ENCODE measurements around the gene TMEM63C.

Gene TMEM63C

GRCh38 chr14:77224212-77224611 lies 42.6 kb downstream of the TMEM63C start:
- Histone ChIP-seq H3K9me3 (ENCODE audit: low read length) (no peaks in the 10 kb centered on the region), H3K36me3 (ENCODE audit: insufficient read depth, low read length) (no peaks in the 10 kb centered on the region), H3K4me1 (ENCODE audit: insufficient read depth, low read length) (peaks cover 3% of the 10 kb centered on the region), H3K27me3 (ENCODE audit: insufficient read depth, low read length) (no peaks in the 10 kb centered on the region), H2AFZ (ENCODE audit: low read depth, low read length) (no peak overlapping the region), H3K4me3 (ENCODE audit: low read length) (no peak overlapping the region)

GRCh38 chr14:77225254-77225653 lies 43.7 kb downstream of the TMEM63C start:
- Histone ChIP-seq H3K27me3 (ENCODE audit: insufficient read depth, low read length) (no peaks in the 10 kb centered on the region), H3K9me3 (ENCODE audit: low read length) (no peaks in the 10 kb centered on the region), H3K36me3 (ENCODE audit: insufficient read depth, low read length) (no peaks in the 10 kb centered on the region), H3K4me3 (ENCODE audit: low read length) (no peak overlapping the region), H3K4me1 (ENCODE audit: insufficient read depth, low read length) (peaks cover 3% of the 10 kb centered on the region), H2AFZ (ENCODE audit: low read depth, low read length) (no peak overlapping the region)

- Histone ChIP-seq H2AFZ (ENCODE audit: low read depth, low read length) (no peak overlapping the region), H3K36me3 (ENCODE audit: insufficient read depth, low read length) (no peaks in the 10 kb centered on the region), H3K27me3 (ENCODE audit: insufficient read depth, low read length) (no peaks in the 10 kb centered on the region), H3K9me3 (ENCODE audit: low read length) (no peaks in the 10 kb centered on the region), H3K4me1 (ENCODE audit: insufficient read depth, low read length) (peaks cover 3% of the 10 kb centered on the region), H3K4me3 (ENCODE audit: low read length) (no peak overlapping the region)
Observed at GRCh38 chr14:77225892-77226557, 44.4 kb downstream of the TMEM63C start.

DNA sequence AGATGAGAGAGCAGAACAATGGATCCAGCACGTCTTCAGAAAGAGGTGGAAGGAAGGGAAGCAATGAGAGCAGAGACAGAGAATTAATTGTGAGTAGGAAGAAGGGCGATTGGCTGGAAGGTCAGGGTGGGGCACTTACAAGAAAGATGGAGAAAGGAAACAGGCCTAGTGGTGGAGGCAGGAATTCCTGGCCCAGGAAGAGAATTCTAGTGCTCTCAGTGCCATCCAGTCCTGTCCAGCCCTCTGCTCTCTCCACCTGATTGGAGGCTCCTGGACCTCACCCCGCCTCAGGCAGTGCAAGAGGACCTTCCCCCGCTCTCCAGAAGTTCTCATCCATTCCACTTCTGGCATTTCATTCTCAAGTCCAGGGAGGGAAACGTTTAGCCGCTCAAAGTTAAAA lies 46.5 kb downstream of the TMEM63C start:
- Histone ChIP-seq H3K27me3 (ENCODE audit: insufficient read depth, low read length) (no peaks in the 10 kb centered on the region), H3K4me3 (ENCODE audit: low read length) (no peak overlapping the region), H3K36me3 (ENCODE audit: insufficient read depth, low read length) (no peaks in the 10 kb centered on the region), H3K9me3 (ENCODE audit: low read length) (no peaks in the 10 kb centered on the region), H2AFZ (ENCODE audit: low read depth, low read length) (no peak overlapping the region), H3K4me1 (ENCODE audit: insufficient read depth, low read length) (no peaks in the 10 kb centered on the region)

DNA sequence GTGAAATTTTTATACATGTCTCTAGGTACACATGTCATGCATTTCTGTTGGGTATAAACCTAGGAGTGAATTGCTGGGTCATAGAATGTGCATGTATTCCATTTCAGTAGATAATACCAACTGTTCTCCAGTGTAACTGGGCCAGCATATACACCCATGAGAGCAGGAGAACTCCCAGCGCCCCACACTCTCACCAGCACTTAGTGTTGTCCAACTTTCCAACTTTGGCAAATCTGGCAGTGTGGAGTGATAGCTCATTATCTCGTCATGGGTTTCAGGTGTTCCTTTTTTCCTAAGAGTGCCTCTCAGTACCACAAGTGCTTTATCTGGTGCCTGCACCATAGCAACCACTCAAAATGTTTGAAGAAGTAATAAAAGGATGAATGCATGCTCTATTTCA lies 49.3 kb downstream of the TMEM63C start:
- no peaks in the 10 kb centered on the region for H3K4me1 ChIP-seq (ENCODE audit: insufficient read depth, low read length)
- H3K27me3 ChIP-seq (ENCODE audit: insufficient read depth, low read length): no peaks in the 10 kb centered on the region

DNA sequence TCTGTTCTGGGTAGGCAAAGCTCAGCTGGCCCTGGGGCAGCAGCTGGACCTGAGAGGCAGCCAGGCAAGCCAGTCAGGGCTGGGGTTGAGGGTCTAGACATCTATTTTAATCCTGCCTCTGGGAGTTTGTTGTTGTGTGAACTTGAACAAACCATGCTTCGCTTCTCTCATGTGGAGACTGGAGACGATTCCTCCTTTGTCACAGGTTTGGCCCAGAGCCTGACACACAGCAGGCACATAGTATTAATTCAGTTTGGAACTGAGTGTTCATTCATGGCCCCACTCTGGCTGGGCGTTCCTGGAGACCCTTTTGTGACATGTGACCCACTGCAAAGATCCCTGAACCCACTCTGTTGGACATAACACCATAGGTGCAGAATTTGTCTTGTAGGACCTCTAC lies 50.1 kb downstream of the TMEM63C start:
- no peaks in the 10 kb centered on the region for H3K27me3 ChIP-seq (ENCODE audit: insufficient read depth, low read length)
- H3K36me3 ChIP-seq (ENCODE audit: insufficient read depth, low read length): no peaks in the 10 kb centered on the region
- H3K9me3 ChIP-seq (ENCODE audit: low read length): no peaks in the 10 kb centered on the region
- H3K4me3 ChIP-seq (ENCODE audit: low read length): no peak overlapping the region
- no peak overlapping the region for H2AFZ ChIP-seq (ENCODE audit: low read depth, low read length)
- no peaks in the 10 kb centered on the region for H3K4me1 ChIP-seq (ENCODE audit: insufficient read depth, low read length)

More for the DNA sequence above, 49.3 kb downstream of the TMEM63C start:
- H2AFZ ChIP-seq (ENCODE audit: low read depth, low read length): no peak overlapping the region
- H3K36me3 ChIP-seq (ENCODE audit: insufficient read depth, low read length): no peaks in the 10 kb centered on the region
- H3K9me3 ChIP-seq (ENCODE audit: low read length): no peaks in the 10 kb centered on the region
- no peak overlapping the region for H3K4me3 ChIP-seq (ENCODE audit: low read length)

DNA sequence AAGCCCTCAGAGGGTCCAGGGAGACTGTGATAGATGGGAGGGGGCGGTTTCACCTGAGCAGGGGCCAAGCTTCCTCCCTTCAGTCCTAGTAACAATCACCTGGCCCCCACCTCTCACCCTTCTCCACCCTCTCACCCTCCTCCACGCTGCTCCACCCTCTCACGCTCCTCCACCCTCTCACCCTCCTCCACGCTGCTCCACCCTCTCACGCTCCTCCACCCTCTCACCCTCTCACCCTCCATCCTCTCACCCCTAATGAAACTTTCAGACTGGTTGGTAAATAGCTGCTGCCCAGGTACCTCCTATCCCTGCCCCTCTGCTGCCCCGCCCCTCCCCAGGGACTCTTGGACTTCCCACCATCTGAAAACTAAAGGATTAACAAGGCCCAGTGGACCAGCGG lies 55.2 kb downstream of the TMEM63C start:
- Histone ChIP-seq H3K4me3 (ENCODE audit: low read length) (no peak overlapping the region), H3K27me3 (ENCODE audit: insufficient read depth, low read length) (peaks cover 14% of the 10 kb centered on the region), H3K36me3 (ENCODE audit: insufficient read depth, low read length) (no peaks in the 10 kb centered on the region), H2AFZ (ENCODE audit: low read depth, low read length) (no peak overlapping the region), H3K9me3 (ENCODE audit: low read length) (no peaks in the 10 kb centered on the region), H3K4me1 (ENCODE audit: insufficient read depth, low read length) (no peaks in the 10 kb centered on the region)

DNA sequence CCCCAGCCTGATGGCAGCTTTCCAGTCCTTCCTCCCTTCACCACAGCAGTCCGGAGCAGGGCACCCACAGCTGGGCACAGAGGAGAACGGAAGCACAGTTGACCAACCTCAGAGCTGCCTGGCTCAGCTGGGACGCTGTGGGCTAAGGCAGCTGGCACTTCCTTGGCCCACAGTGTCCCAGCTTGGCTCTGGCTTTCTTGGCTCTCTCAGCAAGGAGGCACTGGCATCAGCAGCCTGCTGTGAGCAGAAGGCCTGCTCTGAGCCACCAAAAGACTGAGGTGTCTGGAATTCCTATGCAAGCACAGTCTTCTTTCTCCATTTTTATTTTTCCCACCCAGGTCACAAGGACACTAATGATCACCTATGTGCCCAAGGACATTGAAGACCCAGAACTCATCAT lies 56.8 kb downstream of the TMEM63C start:
- Histone ChIP-seq H3K27me3 (ENCODE audit: insufficient read depth, low read length) (peaks cover 14% of the 10 kb centered on the region), H3K36me3 (ENCODE audit: insufficient read depth, low read length) (no peaks in the 10 kb centered on the region), H2AFZ (ENCODE audit: low read depth, low read length) (no peak overlapping the region), H3K9me3 (ENCODE audit: low read length) (no peaks in the 10 kb centered on the region), H3K4me1 (ENCODE audit: insufficient read depth, low read length) (no peaks in the 10 kb centered on the region), H3K4me3 (ENCODE audit: low read length) (no peak overlapping the region)

- H3K9me3 ChIP-seq (ENCODE audit: low read length): no peaks in the 10 kb centered on the region
- H2AFZ ChIP-seq (ENCODE audit: low read depth, low read length): no peak overlapping the region
- H3K4me3 ChIP-seq (ENCODE audit: low read length): no peak overlapping the region
- H3K27me3 ChIP-seq (ENCODE audit: insufficient read depth, low read length): peaks cover 14% of the 10 kb centered on the region
- H3K4me1 ChIP-seq (ENCODE audit: insufficient read depth, low read length): no peaks in the 10 kb centered on the region
- no peaks in the 10 kb centered on the region for H3K36me3 ChIP-seq (ENCODE audit: insufficient read depth, low read length)
Observed at GRCh38 chr14:77238996-77239395, 57.4 kb downstream of the TMEM63C start.

- no peaks in the 10 kb centered on the region for H3K9me3 ChIP-seq (ENCODE audit: low read length)
- H3K4me1 ChIP-seq (ENCODE audit: insufficient read depth, low read length): no peaks in the 10 kb centered on the region
- peaks cover 14% of the 10 kb centered on the region for H3K27me3 ChIP-seq (ENCODE audit: insufficient read depth, low read length)
- no peak overlapping the region for H3K4me3 ChIP-seq (ENCODE audit: low read length)
- H3K36me3 ChIP-seq (ENCODE audit: insufficient read depth, low read length): no peaks in the 10 kb centered on the region
- H2AFZ ChIP-seq (ENCODE audit: low read depth, low read length): no peak overlapping the region
Observed at GRCh38 chr14:77239412-77239811, 57.8 kb downstream of the TMEM63C start.

- H3K4me3 ChIP-seq (ENCODE audit: low read length): no peak overlapping the region
- peaks cover 14% of the 10 kb centered on the region for H3K27me3 ChIP-seq (ENCODE audit: insufficient read depth, low read length)
- no peaks in the 10 kb centered on the region for H3K9me3 ChIP-seq (ENCODE audit: low read length)
- H3K36me3 ChIP-seq (ENCODE audit: insufficient read depth, low read length): no peaks in the 10 kb centered on the region
- no peaks in the 10 kb centered on the region for H3K4me1 ChIP-seq (ENCODE audit: insufficient read depth, low read length)
- H2AFZ ChIP-seq (ENCODE audit: low read depth, low read length): no peak overlapping the region
Observed at GRCh38 chr14:77240336-77240915, 58.8 kb downstream of the TMEM63C start.

- Histone ChIP-seq H3K9me3 (ENCODE audit: low read length) (no peaks in the 10 kb centered on the region), H3K27me3 (ENCODE audit: insufficient read depth, low read length) (peaks cover 14% of the 10 kb centered on the region), H3K4me3 (ENCODE audit: low read length) (no peak overlapping the region), H3K36me3 (ENCODE audit: insufficient read depth, low read length) (no peaks in the 10 kb centered on the region), H2AFZ (ENCODE audit: low read depth, low read length) (no peak overlapping the region), H3K4me1 (ENCODE audit: insufficient read depth, low read length) (no peaks in the 10 kb centered on the region)
Observed at GRCh38 chr14:77241955-77242354, 60.4 kb downstream of the TMEM63C start.

GRCh38 chr14:77242752-77243151 lies 61.2 kb downstream of the TMEM63C start:
- Histone ChIP-seq H3K36me3 (ENCODE audit: insufficient read depth, low read length) (no peaks in the 10 kb centered on the region), H3K9me3 (ENCODE audit: low read length) (no peaks in the 10 kb centered on the region), H3K27me3 (ENCODE audit: insufficient read depth, low read length) (peaks cover 8% of the 10 kb centered on the region), H3K4me1 (ENCODE audit: insufficient read depth, low read length) (no peaks in the 10 kb centered on the region), H2AFZ (ENCODE audit: low read depth, low read length) (no peak overlapping the region), H3K4me3 (ENCODE audit: low read length) (no peak overlapping the region)

GRCh38 chr14:77243853-77244252 lies 62.3 kb downstream of the TMEM63C start:
- Histone ChIP-seq H3K9me3 (ENCODE audit: low read length) (no peaks in the 10 kb centered on the region), H3K4me3 (ENCODE audit: low read length) (no peak overlapping the region), H2AFZ (ENCODE audit: low read depth, low read length) (no peak overlapping the region), H3K4me1 (ENCODE audit: insufficient read depth, low read length) (no peaks in the 10 kb centered on the region), H3K27me3 (ENCODE audit: insufficient read depth, low read length) (peaks cover 6% of the 10 kb centered on the region), H3K36me3 (ENCODE audit: insufficient read depth, low read length) (no peaks in the 10 kb centered on the region)
